NT2/D1 (cell line): Measurements from ENCODE around the gene EFNA3.

Experiments
- DNase-seq: peaks from one replicate; pipeline ENCODE4 v3.0.0-alpha.2; 2011; ENCODE audit warnings: low read depth, low spot score
- H3K27me3 ChIP-seq: 2 replicates; pipeline ENCODE4 v1.6.0; 2011; ENCODE audit warnings: mild to moderate bottlenecking; ENCODE audit not compliant: insufficient read length, insufficient read depth
- H3K36me3 ChIP-seq: 2 replicates; pipeline ENCODE4 v1.6.1; 2011; ENCODE audit warnings: mild to moderate bottlenecking, low read length, mixed read lengths; ENCODE audit not compliant: insufficient read depth, insufficient read length
- H3K4me1 ChIP-seq: 2 replicates; pipeline ENCODE4 v1.5.1; 2011; ENCODE audit not compliant: insufficient read depth, insufficient read length
- H3K4me3 ChIP-seq: 2 replicates; pipeline ENCODE4 v1.5.1; 2011; ENCODE audit warnings: low read depth; ENCODE audit not compliant: insufficient read length
- H3K9ac ChIP-seq: 2 replicates; pipeline ENCODE4 v1.6.0; 2011; ENCODE audit warnings: low read depth; ENCODE audit not compliant: insufficient read length
- H3K9me3 ChIP-seq: 2 replicates; pipeline ENCODE4 v1.5.1; 2011; ENCODE audit warnings: mild to moderate bottlenecking, low read length; ENCODE audit not compliant: insufficient read depth
- SUZ12 ChIP-seq: IDR thresholded peaks from 2 replicates; pipeline ENCODE4 v1.6.1; 2011; ENCODE audit not compliant: insufficient read length, insufficient read depth; ENCODE audit errors: extremely low read depth
- YY1 ChIP-seq: IDR thresholded peaks from 2 replicates; pipeline ENCODE4 v1.6.1; 2011; ENCODE audit not compliant: insufficient read length, insufficient read depth
- ZNF274 ChIP-seq: IDR thresholded peaks from 2 replicates; pipeline ENCODE4 v1.6.1; 2011; ENCODE audit warnings: mild to moderate bottlenecking, low read depth, low read length

Gene EFNA3

DNA sequence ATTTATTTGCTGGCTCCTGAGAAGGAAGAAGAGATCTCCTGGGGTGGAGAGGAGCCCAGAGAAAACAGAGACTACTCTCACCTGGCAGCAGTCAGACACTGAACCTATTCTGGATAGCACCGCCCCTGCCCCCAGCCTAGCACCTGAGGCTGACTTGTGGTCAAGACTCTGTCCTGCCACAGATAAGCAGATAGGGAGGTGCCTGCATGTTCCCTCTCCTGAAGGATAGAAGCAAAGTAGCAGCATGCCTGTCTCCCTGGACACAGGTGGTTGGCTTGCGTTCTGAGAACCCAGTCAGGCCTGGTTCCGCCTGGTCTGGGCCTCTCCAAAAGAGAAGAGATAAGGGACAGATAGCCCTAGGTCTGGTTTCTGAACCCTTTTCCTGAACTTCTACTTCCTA is 1.3 kb upstream of the EFNA3 start:
- TF ChIP-seq YY1, result no peak
- no peak for TF ChIP-seq SUZ12
- Histone ChIP-seq H3K27me3 (peaks cover 50% of the 10 kb centered on the region), H3K9ac (no peak overlapping the region), H3K9me3 (no peaks in the 10 kb centered on the region), H3K36me3 (no peaks in the 10 kb centered on the region), H3K4me1 (peaks cover 37% of the 10 kb centered on the region), H3K4me3 (no peak overlapping the region)
- DNase-seq, result no peak

DNA sequence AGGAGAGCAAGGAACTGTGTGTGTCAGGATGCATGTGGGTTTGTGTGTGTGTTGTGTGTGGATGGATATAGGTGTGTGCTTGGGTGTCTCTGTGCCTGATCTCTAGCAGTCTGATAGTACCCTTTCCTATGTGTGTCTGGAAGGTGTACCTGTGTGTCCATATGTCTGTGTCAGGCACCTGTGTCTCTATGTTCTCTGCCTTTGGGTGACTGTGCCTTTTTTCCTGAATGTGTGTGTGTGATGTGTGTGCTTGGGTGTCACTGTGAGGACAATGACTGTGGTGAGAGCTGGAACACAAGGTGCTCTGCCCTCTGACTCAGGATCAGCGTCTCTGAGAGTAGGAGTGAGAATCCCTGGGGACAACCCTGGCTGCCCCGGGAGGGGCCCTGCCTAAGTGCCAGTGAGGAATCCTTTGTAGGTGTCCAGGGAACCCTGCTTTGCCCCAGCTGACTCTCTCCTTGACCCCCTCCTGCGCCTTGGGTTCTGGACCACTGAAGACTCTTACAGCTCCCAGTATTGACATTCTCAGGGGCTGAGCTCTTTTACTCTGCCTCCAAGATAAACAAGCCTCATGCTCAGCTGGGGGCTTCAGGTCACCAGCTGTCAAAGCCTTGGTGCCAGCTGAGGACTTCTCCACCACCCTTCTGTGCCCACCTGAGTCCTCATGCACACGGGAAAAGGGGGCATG is 735 bp upstream of the EFNA3 start:
- no peak for DNase-seq
- Histone ChIP-seq H3K27me3 (peaks cover 56% of the 10 kb centered on the region), H3K36me3 (no peaks in the 10 kb centered on the region), H3K9me3 (no peaks in the 10 kb centered on the region), H3K4me3 (peak overlapping the region; percentile 5), H3K4me1 (peaks cover 38% of the 10 kb centered on the region), H3K9ac (peak overlapping the region; percentile 37)
- TF ChIP-seq YY1, result no peak

DNA sequence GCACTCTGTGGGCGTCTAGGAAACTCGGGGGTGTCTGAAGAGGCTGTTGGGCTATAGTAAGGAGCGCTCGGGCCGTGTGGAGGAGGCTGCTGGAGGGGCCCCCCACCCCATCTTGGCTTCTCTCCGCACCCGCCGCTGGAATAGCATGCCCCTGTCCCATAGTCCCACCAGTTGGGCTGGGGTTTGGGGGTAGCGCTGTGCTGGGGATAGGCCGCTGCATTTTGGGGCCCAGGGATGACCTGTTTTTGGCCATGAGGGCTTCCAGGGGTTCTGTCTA is 511 bp downstream of the EFNA3 start:
- Histone ChIP-seq H3K4me1 (peaks cover 38% of the 10 kb centered on the region), H3K4me3 (peak overlapping the region; percentile 40), H3K36me3 (no peaks in the 10 kb centered on the region), H3K9me3 (no peaks in the 10 kb centered on the region), H3K9ac (peak overlapping the region; percentile 73), H3K27me3 (peaks cover 69% of the 10 kb centered on the region)
- no peak for DNase-seq
- TF ChIP-seq YY1 (no peak), SUZ12 (no peak), ZNF274 (no peak)

GRCh38 chr1:155079487-155080311 is 1.1 kb downstream of the EFNA3 start:
- H3K4me3 ChIP-seq, result peak overlapping the region; percentile 40
- H3K36me3 ChIP-seq, result no peaks in the 10 kb centered on the region
- peaks cover 72% of the 10 kb centered on the region for H3K27me3 ChIP-seq
- no peak for DNase-seq
- H3K9me3 ChIP-seq, result no peaks in the 10 kb centered on the region
- TF ChIP-seq ZNF274 (no peak), SUZ12 (peak; percentile 79)
- H3K4me1 ChIP-seq, result peaks cover 42% of the 10 kb centered on the region
- peak overlapping the region; percentile 73 for H3K9ac ChIP-seq

DNA sequence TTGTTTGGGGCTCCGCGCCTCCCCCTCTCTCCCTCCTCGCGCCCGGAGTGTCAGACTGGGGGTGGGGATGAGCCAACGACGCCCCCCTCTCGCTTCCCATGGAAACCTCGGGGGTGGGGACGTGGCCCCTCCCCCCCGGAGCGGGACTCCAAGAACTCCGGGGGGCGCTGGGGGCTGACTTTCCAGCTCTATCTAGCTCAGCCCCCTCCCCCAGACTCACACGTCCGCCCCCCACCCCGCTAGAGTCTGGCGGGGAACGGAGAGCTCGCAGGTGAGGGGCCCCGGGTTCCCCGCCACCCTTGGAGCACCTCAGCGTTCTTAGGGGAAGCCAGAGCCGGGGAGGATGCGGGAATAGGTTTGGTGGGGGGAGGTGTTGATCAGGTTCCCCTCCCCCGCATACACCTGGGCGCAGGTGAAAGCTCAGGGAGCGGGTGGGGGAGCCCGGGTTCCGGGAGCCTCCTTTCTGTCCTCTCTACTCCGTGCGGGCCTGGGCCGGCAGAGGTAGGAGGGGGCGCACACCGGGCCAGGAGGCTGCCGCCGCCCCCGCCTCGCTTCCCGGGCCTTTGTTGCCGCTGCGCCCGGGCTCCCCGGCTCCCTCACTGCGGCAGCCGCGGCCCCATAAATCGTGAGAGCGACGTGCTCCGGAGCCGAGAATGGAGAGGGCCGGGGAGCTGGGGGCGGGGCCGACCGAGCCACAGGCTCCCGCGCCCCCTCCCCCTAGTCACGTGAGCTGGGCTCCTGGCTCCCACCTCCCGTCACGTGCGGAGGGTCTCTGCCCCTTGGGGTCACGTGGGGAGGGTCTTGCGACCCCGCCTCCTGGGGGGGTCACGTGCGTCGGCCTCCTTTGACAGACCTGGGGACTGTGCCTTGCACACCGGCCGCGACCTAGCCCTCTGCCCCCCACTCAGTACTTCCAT is 1.9 kb downstream of the EFNA3 start:
- DNase-seq, result no peak
- Histone ChIP-seq H3K4me1 (peaks cover 45% of the 10 kb centered on the region), H3K4me3 (peak overlapping the region; percentile 40), H3K9me3 (no peaks in the 10 kb centered on the region), H3K9ac (peak overlapping the region; percentile 73), H3K36me3 (no peaks in the 10 kb centered on the region), H3K27me3 (peaks cover 72% of the 10 kb centered on the region)
- TF ChIP-seq YY1 (no peak), ZNF274 (no peak), SUZ12 (no peak)

GRCh38 chr1:155081472-155082300 is 3.0 kb downstream of the EFNA3 start:
- peaks cover 52% of the 10 kb centered on the region for H3K4me1 ChIP-seq
- peaks cover 72% of the 10 kb centered on the region for H3K27me3 ChIP-seq
- no peak for TF ChIP-seq SUZ12
- no peak for TF ChIP-seq YY1
- TF ChIP-seq ZNF274, result no peak
- H3K9me3 ChIP-seq, result no peaks in the 10 kb centered on the region
- no peak for DNase-seq
- H3K36me3 ChIP-seq, result no peaks in the 10 kb centered on the region
- H3K4me3 ChIP-seq, result peak overlapping the region; percentile 40
- H3K9ac ChIP-seq, result peak overlapping the region; percentile 37
